Hematopoietic multipotent progenitor cell treated with erythropoietin and hydrocortisone succinate and interleukin-3 and kit ligand, for 6 days (in vitro differentiated cells): ENCODE results near the gene ARHGAP27.
"Not testable (repeated sequence)": the region's sequence is repeated elsewhere in the genome, so short reads cannot be mapped to it uniquely, and the experiment has no call there.

ENCODE experiments used
- DNase-seq: peaks from one replicate; pipeline ENCODE4 v3.0.0-alpha.2; 2015

ARHGAP27 gene

DNA sequence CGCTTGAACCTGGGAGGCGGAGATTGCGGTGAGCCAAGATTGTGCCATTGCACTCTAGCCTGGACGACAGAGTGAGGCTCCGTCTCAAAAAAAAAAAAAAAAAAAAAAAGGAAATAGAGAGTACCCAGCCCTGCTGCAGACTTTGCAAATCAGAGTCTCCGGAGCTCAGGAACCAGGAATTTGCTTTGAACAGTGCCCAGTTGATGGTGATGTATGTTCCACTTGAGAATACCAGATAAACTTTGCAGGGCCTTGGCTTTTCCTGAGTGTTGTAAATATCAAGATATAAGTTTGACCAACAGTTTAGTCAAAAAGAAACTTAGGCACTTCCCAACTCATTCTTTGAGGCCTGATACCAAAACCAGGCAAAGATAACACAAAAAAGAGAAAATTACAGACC is 85.2 kb downstream of the ARHGAP27 start:
- no peak for DNase-seq

GRCh38 chr17:45346216-45347015 is 86.3 kb downstream of the ARHGAP27 start:
- DNase-seq, result no peak

DNA sequence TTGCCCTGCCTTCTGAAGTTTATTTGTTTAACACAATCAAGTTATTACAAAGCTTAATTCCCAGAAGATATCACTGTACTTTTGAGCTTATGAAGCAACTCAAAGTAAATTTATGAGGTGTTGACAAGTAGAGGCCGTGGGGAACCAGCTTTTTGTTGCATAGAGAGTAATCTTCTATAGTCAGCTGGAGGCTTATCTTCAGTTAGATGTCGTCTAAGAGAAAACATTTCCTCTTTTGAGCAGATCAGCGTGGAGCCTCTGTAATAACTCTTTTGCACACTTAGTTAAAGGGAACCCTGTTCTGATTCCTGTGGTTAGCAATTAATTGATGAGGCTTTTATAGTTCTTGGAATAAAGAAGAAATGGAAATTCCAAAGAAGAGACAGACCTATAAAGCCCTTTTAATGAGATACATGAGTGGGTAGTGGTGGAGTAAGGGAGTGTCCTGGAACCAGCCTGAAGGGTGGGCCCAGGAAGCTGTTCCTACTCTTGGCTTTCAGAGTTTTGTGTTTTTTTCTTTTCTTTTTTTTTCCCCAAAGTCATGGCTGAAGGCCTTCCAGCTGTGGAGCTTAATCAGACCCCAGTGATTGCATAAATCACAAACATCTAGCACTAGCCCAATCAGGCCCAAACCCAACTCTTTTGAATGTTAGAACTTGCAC is 87.0 kb downstream of the ARHGAP27 start:
- peak; percentile 89 for DNase-seq

DNA sequence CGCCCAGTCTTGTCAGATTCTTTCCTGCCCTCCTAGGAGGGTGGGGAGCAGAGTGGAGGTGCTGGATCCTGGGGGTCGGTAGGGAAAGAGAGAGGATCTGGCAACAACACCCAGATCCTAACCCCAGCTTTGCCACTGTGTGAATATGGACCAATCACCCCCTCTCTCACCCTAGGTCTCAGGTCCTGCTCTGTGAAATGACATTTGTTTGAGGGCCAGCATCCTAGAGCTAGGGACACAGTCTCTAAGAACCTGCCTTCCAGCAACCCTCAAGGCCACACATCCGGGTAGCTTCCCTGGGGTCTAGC is 87.5 kb downstream of the ARHGAP27 start:
- no peak for DNase-seq

GRCh38 chr17:45343967-45344664 is 88.6 kb downstream of the ARHGAP27 start:
- not testable (repeated sequence) for DNase-seq
